Activated naive CD4-positive, alpha-beta T cell treated with anti-CD3 and anti-CD28 coated beads, Interleukin-2, amount 50 U/mL, for 72 hours (primary cell): ENCODE measurements around the gene POLD3. TPM values are rescaled to one million over a fixed set of nuclear protein-coding genes. Genes with fewer than 3 reads are reported as not detected.
"Not testable (repeated sequence)": the region's sequence is repeated elsewhere in the genome, so short reads cannot be mapped to it uniquely, and the experiment has no call there.

Source experiments
- ATAC-seq, 2 donors: fragments of 150-1000 bp; cut with Tn5 transposase; 2 replicates each; pipeline ENCODE4 v1.10.0; 2021; ENCODE audit warnings: mild to moderate bottlenecking in 2 of 2, moderate library complexity in 2 of 2
- DNase-seq, 2 donors: peaks; one replicate each; pipeline ENCODE4 v3.0.0; 2021 to 2022; ENCODE audit warnings: low spot score in 2 of 2
- H3K27ac Mint-ChIP-seq, 2 donors: one replicate each; pipeline ENCODE4 v1.8.0; 2022; ENCODE audit warnings: mild to moderate bottlenecking in 2 of 2, mixed read lengths in 2 of 2
- H3K36me3 Mint-ChIP-seq, 2 donors: one replicate each; pipeline ENCODE4 v1.8.0; 2022; ENCODE audit warnings: mixed read lengths in 2 of 2
- H3K9me3 Mint-ChIP-seq, 2 donors: one replicate each; pipeline ENCODE4 v1.8.0; 2022; ENCODE audit warnings: mixed read lengths in 2 of 2
- total RNA-seq, 2 donors: library from RNA; stranded (reverse); gene quantifications; one replicate each; pipeline ENCODE4 v1.2.3, GENCODE V29; 2022

The POLD3 gene
- total RNA-seq, 2 donors from 2014 or later = 65.9 to 79.3 TPM

DNA sequence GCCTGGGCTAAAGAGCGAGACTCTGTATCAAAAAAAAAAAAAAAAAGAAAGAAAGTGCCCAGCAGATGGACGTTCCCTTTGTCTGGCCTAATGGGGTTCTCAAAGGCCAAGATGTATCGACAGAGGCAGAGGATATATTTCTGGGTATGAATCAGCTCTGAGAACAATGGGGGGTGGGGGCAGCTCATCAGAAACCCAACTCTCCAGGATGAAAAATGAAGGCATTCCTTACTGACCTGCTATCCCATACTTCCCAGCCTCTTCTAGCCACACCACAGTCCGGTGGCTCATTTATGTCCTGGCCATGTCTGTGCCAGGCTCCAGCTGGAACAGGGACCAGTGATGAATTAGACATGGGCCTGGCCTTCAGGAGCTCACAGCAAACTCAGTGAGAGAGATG is 15.2 kb upstream of the POLD3 start:
- H3K36me3 Mint-ChIP-seq = no peaks in the 10 kb centered on the region
- no peaks in the 10 kb centered on the region for H3K9me3 Mint-ChIP-seq
- no peak for ATAC-seq
- H3K27ac Mint-ChIP-seq = no peak overlapping the region
- no peak for DNase-seq

DNA sequence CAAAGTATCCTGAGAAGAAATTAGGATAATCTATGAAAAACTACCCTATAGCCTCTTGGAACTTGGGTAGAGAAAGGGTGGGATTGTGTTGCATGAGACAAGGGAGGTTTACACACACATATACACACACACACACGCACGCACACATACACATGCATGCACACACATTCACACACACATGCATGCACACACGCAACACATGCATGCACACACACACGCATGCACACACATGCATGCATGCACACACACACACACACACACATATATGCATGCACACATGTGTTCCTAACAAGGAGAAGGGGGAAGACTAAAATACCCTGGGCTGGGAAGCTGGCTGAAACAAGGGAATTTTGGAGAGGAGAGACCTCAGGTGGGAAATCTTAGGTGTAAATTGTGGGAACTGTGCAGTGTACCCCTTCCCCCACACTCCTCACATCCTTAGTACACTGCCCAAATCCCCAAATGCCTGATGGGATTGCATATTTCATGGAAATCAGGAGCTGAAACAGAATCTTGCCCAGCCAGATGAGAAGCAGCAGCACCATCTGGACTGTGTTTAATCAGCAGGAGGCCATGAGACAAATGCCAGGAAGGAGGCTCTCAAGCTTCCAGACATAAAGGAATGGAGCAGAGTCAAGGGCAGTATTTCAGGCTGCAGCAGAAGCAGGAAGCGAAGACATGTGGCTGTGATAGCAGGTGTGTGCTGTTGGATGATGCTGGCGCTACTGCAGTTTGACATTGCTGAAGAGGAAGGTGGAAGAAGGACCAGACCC is 14.6 kb upstream of the POLD3 start:
- DNase-seq = no peak
- no peak for ATAC-seq
- no peaks in the 10 kb centered on the region for H3K9me3 Mint-ChIP-seq
- H3K27ac Mint-ChIP-seq = no peak overlapping the region
- no peaks in the 10 kb centered on the region for H3K36me3 Mint-ChIP-seq

DNA sequence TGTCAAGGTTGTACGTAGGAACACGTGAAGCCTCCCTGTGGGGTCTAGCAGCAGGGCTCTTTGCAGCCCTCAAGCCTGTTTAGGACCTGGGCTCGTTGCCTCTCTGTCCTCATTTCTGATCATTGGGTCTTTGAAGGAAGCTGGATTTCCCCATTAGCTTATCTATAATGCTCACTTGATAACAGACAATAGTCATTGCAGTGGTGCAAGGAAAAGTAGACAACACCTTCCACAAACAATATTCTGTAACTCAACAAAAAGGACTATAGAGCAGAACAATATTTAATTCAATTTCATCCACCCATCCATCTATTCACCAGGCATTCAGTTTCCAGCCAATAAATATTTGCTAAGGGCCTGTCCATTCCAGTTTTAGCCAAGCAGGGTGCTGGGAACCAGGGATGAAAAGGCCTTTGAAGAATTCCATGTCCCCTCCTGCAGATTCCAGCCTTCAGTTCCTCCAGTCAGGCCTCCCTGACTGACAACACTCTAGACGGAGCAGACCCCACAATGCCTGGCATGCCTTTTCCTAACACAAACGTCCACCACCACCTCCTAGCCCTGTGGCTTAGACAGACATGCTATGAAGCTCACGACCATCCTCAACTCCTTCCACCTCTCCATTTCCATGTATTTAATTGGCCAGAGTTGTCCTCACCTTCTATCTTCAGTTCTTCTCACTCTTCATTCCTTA is 12.7 kb upstream of the POLD3 start:
- no peak for DNase-seq
- Mint-ChIP-seq H3K9me3 (no peaks in the 10 kb centered on the region), H3K36me3 (no peaks in the 10 kb centered on the region), H3K27ac (peak overlapping the region in 1 of 2 donors; percentile 39)
- ATAC-seq = no peak

DNA sequence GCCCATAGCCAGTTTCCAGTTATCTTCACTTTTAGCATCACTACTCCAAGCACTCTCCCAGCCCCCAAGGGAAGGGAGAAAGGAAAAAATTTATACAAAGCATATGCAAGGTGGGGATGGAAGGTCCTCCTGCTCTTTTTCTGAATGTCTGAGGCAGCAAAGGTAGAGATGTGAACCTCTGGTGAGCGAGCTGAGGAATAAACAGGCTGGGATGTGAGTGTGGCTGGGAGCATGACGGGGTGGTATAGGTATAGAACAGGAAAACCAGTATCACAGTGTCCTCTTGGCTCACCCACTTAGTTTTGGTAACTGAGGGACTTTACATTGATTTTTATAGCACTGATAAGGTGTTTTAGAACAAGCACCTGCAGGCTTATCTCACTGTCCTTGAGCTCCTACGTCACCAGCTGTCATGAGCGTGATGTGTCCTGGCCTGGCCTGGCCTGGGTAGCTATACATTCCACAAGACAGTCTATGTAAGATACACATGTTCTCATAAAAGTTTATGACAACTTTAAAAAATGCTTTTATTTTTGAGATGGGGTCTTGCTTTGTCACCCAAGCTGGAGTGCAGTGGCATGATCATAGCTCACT is 10.3 kb upstream of the POLD3 start:
- Mint-ChIP-seq H3K9me3 (no peaks in the 10 kb centered on the region), H3K27ac (no peak overlapping the region), H3K36me3 (no peaks in the 10 kb centered on the region)
- ATAC-seq (no peak), DNase-seq (no peak)

- DNase-seq (no peak), ATAC-seq (no peak)
- H3K9me3 Mint-ChIP-seq = no peaks in the 10 kb centered on the region
- no peak overlapping the region for H3K27ac Mint-ChIP-seq
- no peaks in the 10 kb centered on the region for H3K36me3 Mint-ChIP-seq
Measured at GRCh38 chr11:74583024-74583624, 9.3 kb upstream of the POLD3 start.

DNA sequence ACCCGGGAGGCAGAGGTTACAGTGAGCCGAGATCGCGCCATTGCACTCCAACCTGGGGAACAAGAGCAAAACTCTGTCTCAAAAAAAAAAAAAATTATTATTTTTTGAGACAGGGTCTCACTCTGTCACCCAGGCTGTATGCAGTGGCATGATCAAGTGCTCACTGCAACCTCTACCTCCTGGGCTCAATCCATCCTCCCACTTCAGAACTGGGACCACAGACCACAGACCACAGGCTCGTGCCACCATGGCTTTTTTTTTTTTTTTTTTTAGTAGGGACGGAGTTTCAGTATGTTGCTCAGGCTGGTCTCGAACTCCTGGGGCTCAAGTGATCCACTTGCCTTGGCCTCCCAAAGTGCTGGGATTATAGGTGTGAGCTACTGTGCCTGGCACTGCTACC is 1.9 kb upstream of the POLD3 start:
- ATAC-seq, H3K27ac Mint-ChIP-seq, H3K9me3 Mint-ChIP-seq, DNase-seq: not testable (repeated sequence)
- H3K36me3 Mint-ChIP-seq = peaks cover 22 to 30% of the 10 kb centered on the region in 2 donors

DNA sequence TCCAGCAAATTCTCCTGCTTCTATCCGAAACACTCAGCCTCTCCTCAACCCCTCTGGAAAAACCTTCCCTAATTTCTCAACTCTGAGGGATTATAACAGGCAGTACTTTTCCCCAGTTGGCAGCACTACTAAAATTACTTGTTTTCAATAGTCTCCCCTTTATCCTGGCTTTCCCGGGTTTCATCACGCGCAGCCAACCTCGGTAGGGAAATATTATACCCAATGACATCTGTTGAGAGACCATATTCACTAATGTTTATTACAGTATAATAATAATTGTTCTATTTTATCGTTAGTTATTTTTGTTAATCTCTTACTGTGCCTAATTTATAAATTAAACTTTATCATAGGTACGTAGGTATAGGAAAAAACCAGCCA is 330 bp upstream of the POLD3 start:
- H3K9me3 Mint-ChIP-seq = no peaks in the 10 kb centered on the region
- H3K27ac Mint-ChIP-seq = peak overlapping the region; percentile 95 to 99
- peaks cover 22 to 40% of the 10 kb centered on the region in 2 donors for H3K36me3 Mint-ChIP-seq
- ATAC-seq (no peak), DNase-seq (no peak)

DNA sequence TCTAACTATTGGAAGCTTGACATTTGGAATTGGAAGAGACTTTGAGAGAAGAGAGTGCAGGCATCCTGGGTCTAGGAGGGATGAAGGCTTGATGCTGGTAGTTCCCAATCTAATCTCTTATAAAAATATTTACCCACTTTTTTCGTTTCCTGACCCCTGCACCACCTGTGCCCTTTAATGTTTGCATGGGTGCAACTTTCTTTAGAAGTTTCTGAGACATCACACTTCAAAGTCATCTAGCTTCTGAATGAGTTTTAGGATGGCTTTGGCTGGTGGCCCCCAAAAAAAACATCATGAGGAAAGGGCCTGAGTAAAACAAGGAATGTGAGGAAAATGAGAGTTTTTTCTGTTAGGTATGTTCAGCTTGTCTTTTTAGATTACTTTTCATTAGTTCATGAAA is 1.1 kb downstream of the POLD3 start:
- Mint-ChIP-seq H3K9me3 (no peaks in the 10 kb centered on the region), H3K27ac (peak overlapping the region; percentile 95 to 99), H3K36me3 (peaks cover 22 to 41% of the 10 kb centered on the region in 2 donors)
- DNase-seq = no peak
- no peak for ATAC-seq

DNA sequence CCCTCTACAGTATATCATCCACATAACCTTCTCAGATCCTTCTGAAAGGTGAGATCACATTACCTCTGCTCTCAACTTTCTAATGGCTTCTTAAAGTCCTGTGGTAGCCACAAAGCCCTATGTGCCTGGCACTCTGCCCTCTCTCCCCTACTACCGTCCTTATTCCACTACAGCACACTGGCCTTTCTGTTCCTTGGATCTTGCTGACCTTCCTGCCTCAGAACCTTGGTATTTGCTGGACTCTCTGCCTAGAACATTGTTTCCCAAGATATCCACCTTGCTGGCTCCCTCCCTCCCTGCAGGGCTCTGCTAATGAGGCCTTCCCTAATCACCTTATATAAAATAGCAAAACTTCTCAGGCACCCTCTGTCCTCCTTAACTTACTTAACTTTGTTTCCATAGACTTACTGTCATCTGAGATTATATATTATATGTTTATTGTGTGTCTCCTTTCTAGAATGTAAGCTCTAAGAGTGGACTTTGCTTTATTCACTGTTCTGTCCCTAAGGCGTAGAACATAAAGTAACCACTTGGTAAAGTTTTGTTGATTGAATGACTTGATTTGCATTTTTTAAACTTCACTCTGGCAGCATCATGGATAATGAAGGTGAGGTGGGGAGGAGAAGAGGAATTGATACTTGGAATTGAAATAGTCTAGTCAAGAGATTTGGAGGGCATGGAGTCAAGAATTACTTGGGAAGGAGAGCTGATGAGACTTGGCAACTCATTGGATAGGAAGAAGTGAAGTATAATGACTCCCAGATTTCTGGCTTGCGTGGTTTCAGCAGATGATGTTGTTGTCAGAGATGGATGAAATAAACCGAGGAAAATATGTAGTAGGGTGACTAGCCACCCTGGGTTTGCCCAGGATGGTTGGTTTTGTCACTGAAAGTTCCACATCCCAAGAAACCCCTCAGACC is 10.5 kb downstream of the POLD3 start:
- H3K27ac Mint-ChIP-seq = no peak overlapping the region
- H3K36me3 Mint-ChIP-seq = peaks cover 0 to 12% of the 10 kb centered on the region in 2 donors
- ATAC-seq (no peak), DNase-seq (no peak)
- no peaks in the 10 kb centered on the region for H3K9me3 Mint-ChIP-seq

GRCh38 chr11:74603845-74604244 is 11.5 kb downstream of the POLD3 start:
- Mint-ChIP-seq H3K27ac (no peak overlapping the region), H3K36me3 (peaks cover 0 to 18% of the 10 kb centered on the region in 2 donors), H3K9me3 (no peaks in the 10 kb centered on the region)
- no peak for ATAC-seq
- no peak for DNase-seq

DNA sequence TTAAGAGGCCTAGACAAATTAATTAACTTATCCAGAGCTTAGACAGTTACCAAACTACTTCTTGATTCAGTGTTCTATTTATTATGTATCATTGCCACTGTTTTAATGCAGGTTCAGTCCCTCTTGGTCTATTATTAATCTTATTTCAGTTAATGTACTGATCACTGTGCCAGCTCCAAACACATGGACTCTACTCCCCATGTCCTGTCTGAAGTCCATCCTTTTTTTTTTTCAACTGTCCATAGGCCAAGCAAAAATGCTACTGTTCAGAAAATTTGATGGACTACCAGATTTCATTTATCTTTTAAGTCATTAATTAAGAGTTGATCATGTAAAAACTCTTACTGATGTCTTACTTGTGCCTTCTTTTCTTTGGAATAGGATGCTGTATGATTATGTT is 11.9 kb downstream of the POLD3 start:
- Mint-ChIP-seq H3K27ac (no peak overlapping the region), H3K9me3 (no peaks in the 10 kb centered on the region), H3K36me3 (peaks cover 0 to 17% of the 10 kb centered on the region in 2 donors)
- no peak for ATAC-seq
- no peak for DNase-seq

DNA sequence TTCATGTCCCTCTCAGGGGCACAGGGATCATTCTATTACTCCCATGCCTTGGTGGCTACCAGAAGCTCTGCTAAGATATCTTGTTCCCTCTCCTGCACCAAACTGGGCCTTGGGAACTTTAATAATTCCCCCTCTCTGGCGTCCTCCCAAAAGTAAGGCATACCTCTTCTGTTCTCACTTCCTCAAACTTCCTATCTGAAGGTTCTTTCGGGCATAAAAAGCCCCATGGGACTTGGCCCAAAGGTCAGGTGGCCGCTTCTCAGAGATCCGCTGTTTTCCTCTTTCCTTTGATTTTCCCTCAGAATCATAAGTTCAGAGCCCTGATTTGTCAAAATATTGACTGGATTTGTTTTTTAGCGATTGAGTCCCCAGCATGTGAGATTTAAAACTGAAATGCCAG is 13.0 kb downstream of the POLD3 start:
- no peaks in the 10 kb centered on the region for H3K9me3 Mint-ChIP-seq
- H3K27ac Mint-ChIP-seq = no peak overlapping the region
- H3K36me3 Mint-ChIP-seq = peaks cover 0 to 12% of the 10 kb centered on the region in 2 donors

GRCh38 chr11:74608431-74608830 is 16.0 kb downstream of the POLD3 start:
- ATAC-seq (no peak), DNase-seq (no peak)
- Mint-ChIP-seq H3K9me3 (no peaks in the 10 kb centered on the region), H3K27ac (no peak overlapping the region), H3K36me3 (peaks cover 0 to 12% of the 10 kb centered on the region in 2 donors)

More for the DNA sequence above, 13.0 kb downstream of the POLD3 start:
- DNase-seq (no peak), ATAC-seq (no peak)

DNA sequence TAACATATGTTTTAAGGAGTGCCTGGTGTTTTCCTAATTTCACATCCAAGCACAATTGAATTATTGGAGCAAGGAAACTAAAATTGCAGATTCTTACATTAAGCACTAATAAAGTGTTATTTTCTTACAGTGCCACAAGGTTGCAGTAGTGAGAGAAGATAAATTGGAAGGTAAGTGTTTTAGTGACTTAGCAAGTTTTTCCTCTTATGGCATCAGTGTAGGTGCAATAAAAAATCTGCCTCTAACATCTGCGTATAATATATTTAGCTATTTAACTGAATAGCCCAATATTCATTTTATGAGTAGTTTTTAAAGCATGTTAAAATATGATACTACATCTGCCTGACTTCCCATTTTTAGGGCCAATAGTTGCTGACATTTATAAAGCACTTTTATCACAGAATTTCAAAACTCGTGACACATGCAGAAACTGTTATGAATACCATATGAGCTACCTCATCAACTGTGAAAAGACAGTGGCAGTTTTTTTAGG is 19.0 kb downstream of the POLD3 start:
- Mint-ChIP-seq H3K36me3 (peaks cover 3 to 5% of the 10 kb centered on the region in 2 donors), H3K27ac (no peak overlapping the region), H3K9me3 (no peaks in the 10 kb centered on the region)
- ATAC-seq = no peak
- DNase-seq = no peak

DNA sequence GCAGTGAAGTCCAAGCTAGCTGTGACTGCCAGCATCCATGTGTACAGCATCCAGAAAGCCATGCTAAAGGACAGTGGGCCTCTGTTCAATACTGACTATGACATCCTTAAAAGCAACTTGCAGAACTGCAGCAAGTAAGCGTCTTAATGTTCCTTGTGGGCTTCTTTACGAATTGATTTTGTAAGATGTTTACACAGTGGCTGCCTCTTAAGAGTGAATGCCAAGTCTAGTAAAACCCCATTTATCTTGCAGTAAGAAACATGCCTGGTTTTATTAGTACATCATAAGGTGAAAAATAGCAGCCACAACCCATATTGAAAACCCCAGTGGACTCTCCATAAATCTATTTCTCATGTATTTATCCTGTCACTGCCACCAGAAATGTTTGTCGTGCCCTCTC is 20.5 kb downstream of the POLD3 start:
- DNase-seq (no peak), ATAC-seq (no peak)
- Mint-ChIP-seq H3K9me3 (no peaks in the 10 kb centered on the region), H3K36me3 (peaks cover 5% of the 10 kb centered on the region in 2 donors), H3K27ac (peak overlapping the region in 1 of 2 donors; percentile 25)

GRCh38 chr11:74615311-74615710 is 22.9 kb downstream of the POLD3 start:
- H3K27ac Mint-ChIP-seq = no peak overlapping the region
- peaks cover 5 to 6% of the 10 kb centered on the region in 2 donors for H3K36me3 Mint-ChIP-seq
- no peak for ATAC-seq

More at GRCh38 chr11:74615311-74615710, 22.9 kb downstream of the POLD3 start:
- H3K9me3 Mint-ChIP-seq = no peaks in the 10 kb centered on the region
- no peak for DNase-seq
